Astrocyte of the cerebellum (primary cell): ENCODE results near the gene CPZ.
"Not testable (repeated sequence)": the region's sequence is repeated elsewhere in the genome, so short reads cannot be mapped to it uniquely, and the experiment has no call there.

Experiments
- DNase-seq: peaks from one replicate; pipeline ENCODE4 v3.0.0-alpha.2; 2011; ENCODE audit warnings: low read depth
- H3K4me3 ChIP-seq: 2 replicates; pipeline ENCODE4 v1.5.1; 2011; ENCODE audit warnings: mild to moderate bottlenecking, low read depth, low read length, moderate library complexity
- CTCF ChIP-seq: IDR thresholded peaks from 2 replicates; pipeline ENCODE4 v1.5.1; 2012; ENCODE audit warnings: low read length, low read depth, moderate library complexity, mild to moderate bottlenecking; ENCODE audit errors: missing control alignments
- in situ Hi-C: cut with HindIII; loops from 2 replicates; pipeline ENCODE4 v1.10.0; 2017; ENCODE audit warnings: low sequenced_read_pairs

Gene CPZ

GRCh38 chr4:8574796-8575370 is 17.7 kb upstream of the CPZ start:
- no peak for TF ChIP-seq CTCF
- H3K4me3 ChIP-seq = no peak overlapping the region
- DNase-seq = no peak
- in situ Hi-C loops = no loop called here

GRCh38 chr4:8575457-8575856 is 17.1 kb upstream of the CPZ start:
- DNase-seq = no peak
- no peak for TF ChIP-seq CTCF
- in situ Hi-C loops = no loop called here
- no peak overlapping the region for H3K4me3 ChIP-seq

GRCh38 chr4:8576591-8576990 is 16.0 kb upstream of the CPZ start:
- DNase-seq, in situ Hi-C loops, H3K4me3 ChIP-seq: not testable (repeated sequence)

GRCh38 chr4:8577046-8577445 is 15.5 kb upstream of the CPZ start:
- H3K4me3 ChIP-seq = no peak overlapping the region
- in situ Hi-C loops = no loop called here
- no peak for TF ChIP-seq CTCF
- DNase-seq = no peak

GRCh38 chr4:8577972-8578371 is 14.6 kb upstream of the CPZ start:
- H3K4me3 ChIP-seq = no peak overlapping the region
- in situ Hi-C loops = no loop called here
- DNase-seq = no peak
- no peak for TF ChIP-seq CTCF

- no peak overlapping the region for H3K4me3 ChIP-seq
- TF ChIP-seq CTCF = no peak
- in situ Hi-C loops = no loop called here
- no peak for DNase-seq
Measured at GRCh38 chr4:8578717-8579116, 13.8 kb upstream of the CPZ start.

GRCh38 chr4:8579526-8580320 is 12.8 kb upstream of the CPZ start:
- H3K4me3 ChIP-seq = no peak overlapping the region
- TF ChIP-seq CTCF = no peak
- DNase-seq = no peak
- in situ Hi-C loops = no loop called here
